ENCODE data around the gene NPTX2.

NPTX2 gene

DNA sequence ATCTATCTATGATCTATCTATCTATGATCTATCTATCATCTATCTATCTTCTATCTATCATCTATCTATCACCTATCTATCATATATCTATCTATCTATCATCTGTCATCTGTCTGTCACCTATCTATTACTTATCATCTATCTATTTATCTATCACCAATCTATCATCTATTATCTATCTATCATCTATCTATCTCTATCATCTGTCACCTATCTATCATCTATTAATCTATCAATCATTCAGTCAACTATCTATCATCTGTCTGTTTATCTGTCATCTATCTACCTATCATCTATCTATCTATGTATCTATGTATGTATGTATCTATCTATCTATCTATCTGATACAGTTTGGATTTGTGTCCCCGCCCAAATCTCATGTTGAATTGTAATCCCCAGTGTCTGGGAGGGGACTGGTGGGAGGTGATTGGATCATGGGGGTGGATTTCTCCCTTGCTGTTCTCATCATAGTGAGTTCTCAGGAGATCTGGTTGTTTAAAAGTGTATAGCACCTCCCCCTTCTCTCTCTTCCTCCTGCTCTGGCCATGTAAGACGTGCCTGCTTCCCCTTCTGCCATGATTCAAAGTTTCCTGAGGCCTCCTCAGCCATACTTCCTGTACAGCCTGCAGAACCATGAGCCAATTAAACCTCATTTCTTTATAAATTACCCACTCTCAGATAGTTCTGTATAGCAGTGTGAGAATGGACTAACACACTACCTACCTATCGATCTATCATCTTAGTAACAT, 37.6 kb downstream of the NPTX2 start:
- DNase-seq (ENCODE audit: low read depth in 2 of 2) = no peak

DNA sequence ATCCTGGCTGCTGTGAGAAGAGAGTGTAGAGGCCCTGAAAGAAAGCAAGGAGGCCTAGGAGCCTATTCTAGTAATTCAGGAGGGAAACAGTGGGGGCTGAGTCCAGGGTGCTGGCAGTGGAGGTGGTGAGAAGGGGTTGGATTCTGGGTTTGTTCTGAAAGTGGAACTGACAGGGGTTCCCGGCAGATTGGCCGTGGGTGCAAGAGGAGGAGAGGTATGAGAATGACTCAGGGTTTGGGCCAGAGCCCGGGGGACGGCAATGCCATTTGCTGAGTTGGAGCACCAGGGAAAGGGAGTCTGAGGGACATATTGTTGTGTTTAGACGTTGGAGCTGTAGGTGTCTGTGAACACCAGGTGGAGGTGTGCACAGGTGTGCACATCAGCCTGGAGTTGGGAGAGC, 38.5 kb downstream of the NPTX2 start:
- DNase-seq (ENCODE audit: low read depth in 2 of 2) = no peak

DNA sequence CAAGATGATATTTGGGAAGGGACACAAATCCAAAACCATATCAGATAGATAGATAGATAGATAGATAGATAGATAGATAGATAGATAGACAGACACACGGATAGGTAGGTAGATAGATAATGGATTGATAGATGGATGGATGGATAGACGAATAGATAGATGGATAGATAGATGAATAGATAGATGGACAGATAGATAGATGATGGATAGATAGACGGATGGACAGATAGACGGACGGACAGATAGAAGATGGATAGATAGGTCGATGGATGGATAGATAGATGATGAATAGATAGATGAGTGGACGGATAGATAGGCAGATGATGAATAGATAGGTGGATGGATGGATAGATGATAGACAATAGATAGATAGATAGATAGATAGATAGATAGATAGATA, 39.8 kb downstream of the NPTX2 start:
- no peak for DNase-seq (ENCODE audit: low read depth in 2 of 2)

DNA sequence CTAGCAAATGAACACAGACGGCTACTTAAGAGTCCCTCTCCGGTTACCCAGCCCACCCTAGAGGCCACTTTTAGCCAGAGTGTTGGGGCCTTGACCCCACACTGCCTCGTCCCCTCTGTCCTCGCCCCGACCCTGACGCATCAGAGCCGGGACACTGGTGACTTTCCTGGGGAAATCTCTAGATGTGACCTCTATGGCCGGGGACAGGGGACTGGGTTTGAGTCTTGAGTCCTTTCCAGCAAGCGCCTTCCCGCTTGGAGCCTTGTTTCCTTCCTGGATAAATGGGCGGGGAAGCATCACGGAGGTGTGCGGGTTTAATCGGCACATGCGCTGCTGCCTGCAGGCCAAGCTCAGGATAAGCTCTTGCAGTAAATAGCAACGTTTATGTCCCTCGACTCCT, 40.7 kb downstream of the NPTX2 start:
- no peak for DNase-seq (ENCODE audit: low read depth in 2 of 2)

DNA sequence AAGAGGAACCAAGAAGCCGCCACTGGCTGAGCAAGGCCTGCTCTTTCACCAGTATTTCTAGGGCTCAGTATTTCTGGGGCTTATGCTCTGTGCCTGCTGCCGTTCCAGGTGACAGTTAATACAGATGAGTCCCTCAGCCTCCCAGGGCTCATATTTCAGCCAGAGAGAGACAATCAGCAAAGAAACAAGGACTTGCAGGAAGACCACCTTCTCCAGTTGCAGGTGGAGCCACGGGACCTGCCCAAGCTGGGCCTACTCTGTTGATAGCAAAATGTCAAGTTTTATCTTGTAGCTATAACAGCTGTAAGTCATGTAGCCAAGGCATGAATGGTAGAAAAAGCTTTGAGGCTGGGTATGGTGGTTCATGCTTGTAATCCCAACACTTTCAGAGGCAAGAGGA, 42.7 kb downstream of the NPTX2 start:
- no peak for DNase-seq (ENCODE audit: low read depth in 2 of 2)

DNA sequence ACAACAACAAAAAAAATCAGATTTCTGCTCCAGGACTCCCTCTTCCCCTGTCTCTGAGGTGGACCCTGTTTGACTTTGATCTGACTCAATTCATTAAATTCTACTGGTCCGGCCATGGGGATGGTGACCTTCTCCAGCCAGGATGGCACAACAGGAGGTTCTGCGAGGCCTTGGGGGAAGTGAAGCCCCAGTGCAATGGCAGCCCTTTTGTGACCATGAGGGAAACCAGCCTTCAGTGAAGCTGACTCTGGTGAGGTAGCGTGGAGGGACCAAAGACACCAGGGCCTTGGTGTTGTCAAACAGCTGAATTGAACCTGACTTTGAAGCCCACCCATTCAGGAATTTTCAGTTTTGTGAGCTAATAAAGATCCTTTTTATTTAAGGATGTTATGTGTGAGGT, 44.5 kb downstream of the NPTX2 start:
- no peak for DNase-seq (ENCODE audit: low read depth in 2 of 2)

DNA sequence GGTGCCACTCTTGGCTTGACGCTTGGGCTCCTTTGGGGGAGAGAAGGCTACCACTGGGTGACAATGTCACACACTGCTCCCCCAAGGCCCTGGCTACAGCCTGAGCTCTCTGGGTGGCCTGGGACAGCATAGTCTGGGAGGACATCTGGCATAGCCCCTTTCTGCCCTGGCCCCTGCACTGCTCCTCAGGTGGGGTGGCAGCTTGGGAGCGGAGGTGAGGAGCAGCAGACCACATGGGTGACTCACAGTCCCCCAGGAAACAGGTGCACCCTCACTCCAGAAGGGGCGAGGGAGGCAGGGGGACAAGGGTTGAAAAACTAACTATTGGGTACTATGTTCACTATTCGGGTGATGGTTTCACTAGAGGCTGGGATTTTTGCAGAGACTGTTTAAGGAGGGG, 45.2 kb downstream of the NPTX2 start:
- DNase-seq (ENCODE audit: low read depth in 2 of 2) = no peak

DNA sequence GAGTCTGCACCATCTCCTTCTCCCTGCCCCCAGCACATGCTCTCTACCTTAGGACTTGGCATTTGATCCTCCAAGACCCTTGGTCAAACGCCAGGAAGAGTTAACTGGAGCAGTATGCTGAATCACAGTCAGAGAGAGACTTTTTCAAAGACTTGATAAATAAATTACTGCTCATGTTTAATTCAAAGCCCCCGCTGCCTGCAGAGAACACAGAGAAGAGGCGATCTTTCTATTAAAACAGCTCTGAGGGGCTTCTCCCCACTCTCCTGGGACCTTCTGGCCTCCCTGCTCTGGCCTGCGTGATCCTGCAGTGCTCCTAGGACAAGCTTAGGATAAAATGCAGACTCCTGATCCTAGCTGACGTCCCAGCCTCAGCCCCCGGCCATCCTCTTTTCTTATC, 47.8 kb downstream of the NPTX2 start:
- DNase-seq (ENCODE audit: low read depth in 2 of 2) = no peak

DNA sequence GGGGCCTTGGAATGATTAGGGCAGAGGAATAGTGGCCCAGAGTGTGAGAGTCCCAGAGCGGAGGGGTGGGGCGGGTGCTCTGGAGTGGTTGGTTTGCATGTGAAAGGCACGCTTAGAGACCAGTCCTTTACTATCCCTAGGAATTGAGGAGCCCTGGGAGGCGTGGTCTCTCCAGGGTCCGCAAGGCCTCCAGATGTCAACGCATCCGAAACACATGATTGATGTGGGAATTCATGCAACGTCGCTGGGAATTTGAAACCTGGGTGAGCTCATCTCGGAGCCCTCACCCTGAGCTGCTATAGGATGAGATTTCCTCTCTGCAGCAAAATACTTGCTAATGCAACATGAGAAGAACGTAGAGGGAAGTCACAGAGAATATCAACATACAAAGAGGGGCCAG, 51.2 kb downstream of the NPTX2 start:
- no peak for DNase-seq (ENCODE audit: low read depth in 2 of 2)

DNA sequence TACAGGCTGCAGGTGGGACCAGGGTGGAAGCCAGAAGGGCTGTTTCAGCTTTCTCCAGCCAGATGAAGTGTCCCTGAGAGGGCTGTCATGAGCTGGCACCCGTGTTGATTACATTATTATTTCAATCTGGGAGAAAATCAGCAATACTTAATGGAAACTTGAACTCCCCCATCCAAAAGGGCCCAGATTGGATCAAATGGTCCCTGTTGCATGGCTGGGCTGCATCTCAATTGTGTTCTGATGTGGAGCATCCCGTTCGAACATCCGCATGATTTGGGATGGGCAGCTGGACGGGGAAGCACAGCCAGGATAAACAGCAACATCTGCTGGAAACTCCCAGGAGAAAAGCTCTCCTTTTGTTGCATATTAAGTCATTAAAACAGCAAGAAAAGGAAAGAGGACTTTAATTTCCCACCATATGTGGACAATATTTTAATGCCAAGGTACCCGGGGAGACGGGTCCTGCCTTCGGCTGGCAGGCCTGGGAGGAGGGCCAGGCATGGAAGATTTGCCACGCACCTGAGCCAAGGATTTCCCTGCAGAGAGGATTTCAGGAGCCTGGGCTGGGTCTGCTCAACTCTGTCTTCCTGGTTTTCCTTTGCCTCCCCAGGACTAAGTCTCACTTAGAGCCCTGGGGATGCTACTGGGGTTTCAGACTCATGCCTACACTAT, 52.4 kb downstream of the NPTX2 start:
- DNase-seq (ENCODE audit: low read depth in 2 of 2) = no peak

DNA sequence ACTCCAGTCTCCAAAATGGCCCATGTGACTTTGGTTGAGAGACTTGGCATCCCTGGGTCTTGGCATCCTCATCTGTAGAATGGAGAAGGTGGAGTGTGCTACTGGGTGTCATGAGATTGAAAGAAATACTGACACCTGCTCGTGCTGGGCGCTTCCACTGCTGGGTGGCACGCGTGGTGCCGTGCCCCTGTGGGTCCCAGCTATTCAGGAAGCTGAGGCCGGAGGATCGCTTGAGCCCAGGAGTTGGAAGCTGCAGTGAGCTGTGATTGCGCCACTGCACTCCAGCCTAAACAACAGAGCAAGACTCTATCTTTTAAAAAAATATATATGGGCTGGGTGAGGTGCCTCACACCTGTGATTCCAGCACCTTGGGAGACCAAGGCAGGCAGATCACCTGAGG, 53.1 kb downstream of the NPTX2 start:
- no peak for DNase-seq (ENCODE audit: low read depth in 2 of 2)

DNA sequence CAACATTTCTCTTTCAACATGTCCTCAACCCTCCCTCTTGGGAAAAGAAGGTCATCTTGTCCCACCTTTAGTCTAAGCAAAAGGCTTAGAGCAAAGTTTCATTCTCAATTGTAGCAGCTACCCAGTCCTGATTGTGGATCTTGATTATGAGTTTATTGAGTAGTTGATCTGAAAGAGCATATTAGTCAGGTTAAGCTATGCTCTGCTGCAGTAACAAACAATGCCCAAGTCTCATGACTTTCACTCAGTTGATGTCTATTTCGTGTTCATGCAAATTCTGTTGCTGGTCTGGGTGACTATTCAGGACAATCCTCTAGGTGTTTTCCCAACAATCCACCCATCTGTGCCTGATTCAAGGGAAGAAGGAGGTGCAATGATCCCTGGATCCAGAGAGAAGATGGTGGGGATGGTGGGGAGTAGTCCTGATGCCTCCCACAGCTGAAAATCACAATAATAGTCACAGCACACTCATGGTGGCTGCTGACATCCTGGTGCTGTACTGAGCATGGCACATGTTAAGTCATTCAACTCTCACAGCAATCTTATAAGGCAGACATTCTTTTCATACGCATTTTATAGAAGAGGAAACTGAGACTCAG, 54.7 kb downstream of the NPTX2 start:
- DNase-seq (ENCODE audit: low read depth in 2 of 2) = no peak

DNA sequence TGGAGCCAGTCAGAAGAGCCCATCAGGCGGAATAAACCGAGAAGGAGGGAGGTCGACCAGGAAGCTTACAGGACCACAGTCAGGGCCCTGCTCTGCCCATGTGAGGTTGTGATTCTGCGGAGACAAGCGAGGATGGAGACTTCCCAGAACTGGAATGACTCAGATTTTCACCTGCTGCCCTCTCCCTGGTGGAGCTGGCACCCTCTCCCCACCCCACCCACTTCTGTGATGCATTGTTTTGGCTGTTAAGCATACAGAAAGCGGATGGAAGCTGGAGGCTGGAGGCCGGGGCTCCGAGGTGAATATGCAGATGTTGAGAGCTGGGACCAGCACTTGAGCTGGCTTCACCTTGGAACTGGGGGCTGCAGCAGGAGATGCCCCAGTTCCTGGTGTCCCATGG, 57.4 kb downstream of the NPTX2 start:
- DNase-seq (ENCODE audit: low read depth in 2 of 2) = no peak

DNA sequence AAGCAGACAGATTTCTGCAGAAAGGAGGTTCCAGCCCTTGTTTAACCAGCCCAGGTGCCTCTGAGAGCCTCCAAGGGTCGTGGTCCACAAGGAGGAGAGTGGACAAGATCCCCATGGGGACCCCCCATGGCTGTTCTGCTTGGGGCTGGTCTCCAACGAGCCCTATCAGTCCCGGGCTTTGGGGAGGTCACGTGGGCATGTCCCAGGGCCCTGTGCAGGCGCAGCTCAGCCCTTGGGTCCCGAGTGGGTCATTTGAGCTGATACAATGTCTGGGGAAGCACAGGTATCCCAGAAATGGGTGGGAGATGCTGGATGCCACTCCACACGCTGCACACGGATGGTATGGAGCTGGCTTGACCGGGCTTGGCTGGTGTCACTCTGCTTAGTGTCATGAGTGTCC, 57.8 kb downstream of the NPTX2 start:
- no peak for DNase-seq (ENCODE audit: low read depth in 2 of 2)

DNA sequence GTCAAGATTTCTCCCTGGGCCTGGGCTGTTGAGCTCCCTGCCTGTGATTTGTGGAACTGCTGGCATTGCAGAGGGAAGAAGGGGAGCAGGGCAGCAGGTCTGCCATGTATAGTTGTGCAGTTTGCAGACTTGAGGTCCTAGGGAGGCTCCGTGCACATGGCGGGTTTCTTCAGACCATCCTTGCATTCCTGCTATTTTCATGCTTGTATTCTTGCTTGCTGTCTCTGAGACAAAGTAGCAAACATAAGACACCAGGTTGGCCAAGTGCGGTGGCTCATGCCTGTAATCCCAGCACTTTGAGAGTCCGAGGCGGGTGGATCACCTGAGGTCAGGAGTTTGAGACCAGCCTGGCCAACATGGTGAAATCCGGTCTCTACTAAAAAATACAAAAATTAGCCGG, 61.1 kb downstream of the NPTX2 start:
- no peak for DNase-seq (ENCODE audit: low read depth in 2 of 2)

Measured in fibroblast of skin of left biceps (primary cell).